ENCODE results near the gene RAD23A. TPM values are rescaled to one million over a fixed set of nuclear protein-coding genes. Genes with fewer than 3 reads are reported as not detected.
"Not testable (repeated sequence)": the region's sequence is repeated elsewhere in the genome, so short reads cannot be mapped to it uniquely, and the experiment has no call there.

Gene RAD23A
- total and polyA plus RNA-seq, 7 donors: 403 to 801 (median 567) TPM

GRCh38 chr19:12970070-12970820 lies 24.6 kb downstream of the RAD23A start:
- Histone ChIP-seq H3K4me3 (no peak overlapping the region), H3K36me3 (ENCODE audit: insufficient read depth in 1 of 2, low read depth in 1 of 2) (no peaks in the 10 kb centered on the region), H3K9me3 (no peaks in the 10 kb centered on the region), H3K27me3 (ENCODE audit: insufficient read depth in 3 of 3, low read length in 2 of 3) (no peaks in the 10 kb centered on the region), H3K4me1 (no peaks in the 10 kb centered on the region), H3K27ac (no peak overlapping the region)
- DNase-seq: no peak
- ATAC-seq: no peak
- intact Hi-C loops (cut with DNase I): no loop called here
- WGBS, 3 donors: 85 to 91% (median 89%) methylated on average over 7 of the region's 7 CpGs
- no peak for TF ChIP-seq CTCF (IDR thresholded peaks at IDR 0.05)

GRCh38 chr19:12973236-12973635 lies 27.6 kb downstream of the RAD23A start:
- Histone ChIP-seq H3K9me3 (no peaks in the 10 kb centered on the region), H3K27me3 (ENCODE audit: insufficient read depth in 3 of 3, low read length in 2 of 3) (no peaks in the 10 kb centered on the region), H3K36me3 (ENCODE audit: insufficient read depth in 1 of 2, low read depth in 1 of 2) (no peaks in the 10 kb centered on the region), H3K27ac (no peak overlapping the region), H3K4me1 (no peaks in the 10 kb centered on the region), H3K4me3 (no peak overlapping the region)
- no peak for TF ChIP-seq CTCF (IDR thresholded peaks at IDR 0.05)
- no peak for DNase-seq
- intact Hi-C loops (cut with DNase I): no loop called here
- WGBS, 3 donors: 84 to 88% (median 85%) methylated on average over 16 of the region's 16 CpGs
- ATAC-seq: no peak

- Histone ChIP-seq H3K4me3 (no peak overlapping the region), H3K36me3 (ENCODE audit: insufficient read depth in 1 of 2, low read depth in 1 of 2) (no peaks in the 10 kb centered on the region), H3K27me3 (ENCODE audit: insufficient read depth in 3 of 3, low read length in 2 of 3) (no peaks in the 10 kb centered on the region), H3K4me1 (no peaks in the 10 kb centered on the region), H3K27ac (no peak overlapping the region), H3K9me3 (no peaks in the 10 kb centered on the region)
- intact Hi-C loops (cut with DNase I): loop anchor here in 1 of 2 donors (5.0 kb wide), 1 partner anchor 618 kb away; no protein-coding TSS in a partner anchor
- DNase-seq (no peak), ATAC-seq (no peak)
- no peak for TF ChIP-seq CTCF (IDR thresholded peaks at IDR 0.05)
- WGBS, 3 donors: 52 to 72% (median 53%) methylated on average over 17 to 19 of the region's 19 CpGs
Observed at GRCh38 chr19:12974301-12975220, 28.9 kb downstream of the RAD23A start.

- Histone ChIP-seq H3K27me3 (ENCODE audit: insufficient read depth in 3 of 3, low read length in 2 of 3) (no peaks in the 10 kb centered on the region), H3K4me3 (no peak overlapping the region), H3K4me1 (no peaks in the 10 kb centered on the region), H3K9me3 (no peaks in the 10 kb centered on the region), H3K36me3 (ENCODE audit: insufficient read depth in 1 of 2, low read depth in 1 of 2) (no peaks in the 10 kb centered on the region), H3K27ac (no peak overlapping the region)
- ATAC-seq (no peak), DNase-seq (no peak)
- 41 to 51% (median 42%) methylated on average over 14 to 17 of the region's 17 CpGs for WGBS, 3 donors
- no peak for TF ChIP-seq CTCF (IDR thresholded peaks at IDR 0.05)
- intact Hi-C loops (cut with DNase I): loop anchor here in 1 of 2 donors (5.0 kb wide), 1 partner anchor 617 kb away; no protein-coding TSS in a partner anchor
Observed at GRCh38 chr19:12975221-12975741, 29.6 kb downstream of the RAD23A start.

GRCh38 chr19:12976109-12976508 lies 30.4 kb downstream of the RAD23A start:
- H3K9me3 ChIP-seq; ATAC-seq; H3K36me3 ChIP-seq (ENCODE audit: insufficient read depth in 1 of 2, low read depth in 1 of 2); H3K4me3 ChIP-seq; DNase-seq; H3K27me3 ChIP-seq (ENCODE audit: insufficient read depth in 3 of 3, low read length in 2 of 3); H3K4me1 ChIP-seq; H3K27ac ChIP-seq: not testable (repeated sequence)
- intact Hi-C loops (cut with DNase I): loop anchor here in 1 of 2 donors (5.0 kb wide), 1 partner anchor 616 kb away; no protein-coding TSS in a partner anchor
- 87 to 95% (median 89%) methylated on average over 7 of the region's 7 CpGs for WGBS, 3 donors

All from psoas muscle (tissue), 8 donors.